Hepatocyte (in vitro differentiated cells): Measurements from ENCODE around the gene UBE2D4. TPM values are rescaled to one million over a fixed set of nuclear protein-coding genes. Genes with fewer than 3 reads are reported as not detected.

ENCODE experiments used
- DNase-seq: peaks from one replicate; pipeline ENCODE4 v3.0.0-alpha.2; 2016; ENCODE audit warnings: low spot score
- H2AFZ ChIP-seq: fragments of 200-600 bp; sonication (generic); 2 replicates; pipeline ENCODE4 v1.6.0; 2016; ENCODE audit warnings: antibody characterized with exemption, mild to moderate bottlenecking
- H3K27ac ChIP-seq: fragments of 200-600 bp; sonication (generic); 2 replicates; pipeline ENCODE4 v1.5.1; 2016; ENCODE audit warnings: mild to moderate bottlenecking
- H3K27me3 ChIP-seq: fragments of 200-600 bp; sonication (generic); 2 replicates; pipeline ENCODE4 v1.6.1; 2016
- H3K36me3 ChIP-seq: fragments of 200-600 bp; sonication (generic); replicated peaks from 2 replicates; pipeline ENCODE4 v1.5.1; 2016; ENCODE audit warnings: low read depth; ENCODE audit not compliant: insufficient read depth
- H3K4me1 ChIP-seq: fragments of 200-600 bp; sonication (generic); 2 replicates; pipeline ENCODE4 v1.5.1; 2016; ENCODE audit warnings: mild to moderate bottlenecking, moderate library complexity; ENCODE audit not compliant: insufficient read depth
- H3K4me2 ChIP-seq: fragments of 200-600 bp; sonication (generic); 2 replicates; pipeline ENCODE4 v1.6.0; 2016
- H3K4me3 ChIP-seq: fragments of 200-600 bp; sonication (generic); 2 replicates; pipeline ENCODE4 v1.5.1; 2016; ENCODE audit warnings: mild to moderate bottlenecking
- H3K79me2 ChIP-seq: fragments of 200-600 bp; sonication (generic); 2 replicates; pipeline ENCODE4 v1.6.0; 2017; ENCODE audit warnings: mild to moderate bottlenecking
- H3K9me2 ChIP-seq: fragments of 200-600 bp; sonication (generic); replicated peaks from 2 replicates; pipeline ENCODE4 v1.6.0; 2017; ENCODE audit warnings: mild to moderate bottlenecking; ENCODE audit not compliant: insufficient read depth
- H3K9me3 ChIP-seq: fragments of 200-600 bp; sonication (generic); 2 replicates; pipeline ENCODE4 v1.5.1; 2016; ENCODE audit warnings: low read depth, mild to moderate bottlenecking
- H4K20me1 ChIP-seq: fragments of 200-600 bp; sonication (generic); 2 replicates; pipeline ENCODE4 v1.6.0; 2016; ENCODE audit warnings: mild to moderate bottlenecking; ENCODE audit not compliant: insufficient read depth, poor library complexity, severe bottlenecking
- EZH2 ChIP-seq: fragments of 200-600 bp; sonication (generic); IDR thresholded peaks from 2 replicates; pipeline ENCODE4 v1.6.1; 2016; ENCODE audit warnings: antibody characterized with exemption, mild to moderate bottlenecking, borderline replicate concordance
- EZH2phosphoT487 ChIP-seq: fragments of 200-600 bp; sonication (generic); IDR thresholded peaks from one replicate; pipeline ENCODE4 v1.6.1; 2018; ENCODE audit warnings: antibody characterized with exemption, mild to moderate bottlenecking, low read depth, moderate library complexity; ENCODE audit not compliant: unreplicated experiment, severe bottlenecking
- WGBS: methylation state at CpG from one replicate; pipeline ENCODE4 v1.1.6; 2016; ENCODE audit warnings: low lambda C conversion rate; ENCODE audit errors: missing lambda C conversion rate; 5-methylcytosine and 5-hydroxymethylcytosine counted together
- polyA plus RNA-seq: library from polyadenylated mRNA; unstranded; fragments of >200 nt; fragmentation: Nextera tagmentation; extraction: Ambion mirVana; gene quantifications from 2 replicates; pipeline ENCODE4 v1.2.1, GENCODE V29; 2016
- total RNA-seq: library from RNA; depleted of rRNA; stranded (reverse); fragments of >200 nt; gene quantifications from 2 replicates; pipeline ENCODE4 v1.2.3, GENCODE V29; 2014
- TF ChIP-seq, protein P1 (sequence below): fragments of 200-600 bp; sonication (generic); IDR thresholded peaks from 2 replicates; pipeline ENCODE4 v1.5.1; 2016; ENCODE audit warnings: antibody characterized with exemption, mild to moderate bottlenecking; ENCODE audit not compliant: poor library complexity

Gene UBE2D4
- total and polyA plus RNA-seq, 2 experiments from 2014 or later: 16.7 to 22.7 TPM

- Histone ChIP-seq H2AFZ (no peak overlapping the region), H3K4me3 (no peak overlapping the region), H4K20me1 (no peaks in the 10 kb centered on the region), H3K27ac (no peak overlapping the region), H3K9me2 (no peaks in the 10 kb centered on the region), H3K4me1 (no peaks in the 10 kb centered on the region), H3K9me3 (no peaks in the 10 kb centered on the region), H3K36me3 (no peaks in the 10 kb centered on the region), H3K79me2 (no peaks in the 10 kb centered on the region), H3K27me3 (no peaks in the 10 kb centered on the region), H3K4me2 (no peak overlapping the region)
- TF ChIP-seq EZH2: no peak
- TF ChIP-seq, protein P1, sequence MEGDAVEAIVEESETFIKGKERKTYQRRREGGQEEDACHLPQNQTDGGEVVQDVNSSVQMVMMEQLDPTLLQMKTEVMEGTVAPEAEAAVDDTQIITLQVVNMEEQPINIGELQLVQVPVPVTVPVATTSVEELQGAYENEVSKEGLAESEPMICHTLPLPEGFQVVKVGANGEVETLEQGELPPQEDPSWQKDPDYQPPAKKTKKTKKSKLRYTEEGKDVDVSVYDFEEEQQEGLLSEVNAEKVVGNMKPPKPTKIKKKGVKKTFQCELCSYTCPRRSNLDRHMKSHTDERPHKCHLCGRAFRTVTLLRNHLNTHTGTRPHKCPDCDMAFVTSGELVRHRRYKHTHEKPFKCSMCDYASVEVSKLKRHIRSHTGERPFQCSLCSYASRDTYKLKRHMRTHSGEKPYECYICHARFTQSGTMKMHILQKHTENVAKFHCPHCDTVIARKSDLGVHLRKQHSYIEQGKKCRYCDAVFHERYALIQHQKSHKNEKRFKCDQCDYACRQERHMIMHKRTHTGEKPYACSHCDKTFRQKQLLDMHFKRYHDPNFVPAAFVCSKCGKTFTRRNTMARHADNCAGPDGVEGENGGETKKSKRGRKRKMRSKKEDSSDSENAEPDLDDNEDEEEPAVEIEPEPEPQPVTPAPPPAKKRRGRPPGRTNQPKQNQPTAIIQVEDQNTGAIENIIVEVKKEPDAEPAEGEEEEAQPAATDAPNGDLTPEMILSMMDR: no peak
- no peak for TF ChIP-seq EZH2phosphoT487
- WGBS: 94% methylated on average over 5 of the region's 5 CpGs
- DNase-seq: no peak
These were observed 10.3 kb upstream of the UBE2D4 start for GRCh38 chr7:43915907-43916306.

DNA sequence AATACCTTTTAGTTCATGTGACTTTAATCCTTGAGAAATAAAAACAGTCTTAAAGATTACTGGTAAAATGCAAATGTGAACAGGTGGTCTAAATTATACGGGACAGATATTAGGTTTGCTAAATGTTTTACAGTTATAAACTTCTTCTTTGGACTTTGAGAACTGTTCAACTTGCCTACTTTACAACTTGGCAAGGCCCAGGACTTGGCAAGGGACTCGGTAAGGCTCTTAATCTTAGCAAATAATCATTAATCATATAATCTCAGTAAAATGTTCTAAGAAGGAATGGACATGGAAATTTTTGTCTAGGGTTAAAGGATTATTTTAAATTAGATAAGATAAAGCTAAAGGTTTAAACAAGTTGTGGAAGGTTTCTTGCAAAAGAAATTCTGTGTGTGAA is 4.8 kb upstream of the UBE2D4 start:
- H3K27me3 ChIP-seq: no peaks in the 10 kb centered on the region
- TF ChIP-seq EZH2phosphoT487 (no peak), EZH2 (no peak)
- TF ChIP-seq, protein P1: no peak
- no peak overlapping the region for H2AFZ ChIP-seq
- no peaks in the 10 kb centered on the region for H3K36me3 ChIP-seq
- no peak overlapping the region for H3K27ac ChIP-seq
- H3K9me3 ChIP-seq: no peaks in the 10 kb centered on the region
- H3K9me2 ChIP-seq: no peaks in the 10 kb centered on the region
- H3K79me2 ChIP-seq: peaks cover 7% of the 10 kb centered on the region
- H3K4me1 ChIP-seq: peaks cover 13% of the 10 kb centered on the region
- no peak overlapping the region for H3K4me2 ChIP-seq
- H3K4me3 ChIP-seq: no peak overlapping the region
- H4K20me1 ChIP-seq: no peaks in the 10 kb centered on the region
- no peak for DNase-seq
- 40% methylated on average over 2 of the region's 2 CpGs for WGBS

GRCh38 chr7:43922726-43923125 is 3.5 kb upstream of the UBE2D4 start:
- no peak overlapping the region for H3K4me3 ChIP-seq
- DNase-seq: no peak
- H3K4me1 ChIP-seq: peaks cover 13% of the 10 kb centered on the region
- no peaks in the 10 kb centered on the region for H3K9me2 ChIP-seq
- no peak for TF ChIP-seq EZH2phosphoT487
- TF ChIP-seq, protein P1: no peak
- TF ChIP-seq EZH2: no peak
- no peaks in the 10 kb centered on the region for H3K27me3 ChIP-seq
- H3K27ac ChIP-seq: no peak overlapping the region
- H3K79me2 ChIP-seq: peaks cover 11% of the 10 kb centered on the region
- H3K36me3 ChIP-seq: no peaks in the 10 kb centered on the region
- H4K20me1 ChIP-seq: no peaks in the 10 kb centered on the region
- H3K9me3 ChIP-seq: no peaks in the 10 kb centered on the region
- H3K4me2 ChIP-seq: no peak overlapping the region
- 94% methylated on average over 4 of the region's 4 CpGs for WGBS
- no peak overlapping the region for H2AFZ ChIP-seq

DNA sequence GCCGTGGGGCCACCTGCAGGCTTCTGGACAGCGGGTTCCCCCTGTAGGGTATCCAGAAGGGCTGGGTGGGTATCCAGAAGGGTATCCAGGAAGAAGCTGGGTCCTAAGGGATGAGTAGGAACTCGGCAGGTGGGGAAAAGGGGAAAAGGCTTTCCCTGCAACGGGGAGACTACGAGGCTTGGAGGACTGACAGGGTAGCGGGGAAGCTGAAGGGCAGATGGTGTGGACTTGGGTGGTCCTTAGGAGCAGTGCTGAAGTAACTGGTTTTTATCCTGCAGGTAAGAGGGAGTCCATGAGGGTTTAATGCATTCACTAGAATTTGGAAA is 525 bp downstream of the UBE2D4 start:
- Histone ChIP-seq H3K4me2 (peak overlapping the region; percentile 97), H3K36me3 (no peaks in the 10 kb centered on the region), H3K27me3 (no peaks in the 10 kb centered on the region), H4K20me1 (no peaks in the 10 kb centered on the region), H3K9me3 (no peaks in the 10 kb centered on the region), H3K27ac (peak overlapping the region; percentile 99), H3K4me1 (peaks cover 11% of the 10 kb centered on the region), H3K79me2 (peaks cover 11% of the 10 kb centered on the region), H3K9me2 (no peaks in the 10 kb centered on the region), H2AFZ (peak overlapping the region; percentile 95), H3K4me3 (peak overlapping the region; percentile 96)
- 6% methylated on average over 6 of the region's 6 CpGs for WGBS
- no peak for DNase-seq
- TF ChIP-seq EZH2: no peak
- TF ChIP-seq, protein P1: peak; percentile 21
